NCI-H82 treated with DMSO at 0.1 percent for 48 hours (cell line): ENCODE measurements around the gene MIPEP.

Experiments
- DNase-seq: peaks from one replicate; lab custom pipeline; 2025; ENCODE audit not compliant: unreplicated experiment; lab: John Stamatoyannopoulos, UW

MIPEP gene

DNA sequence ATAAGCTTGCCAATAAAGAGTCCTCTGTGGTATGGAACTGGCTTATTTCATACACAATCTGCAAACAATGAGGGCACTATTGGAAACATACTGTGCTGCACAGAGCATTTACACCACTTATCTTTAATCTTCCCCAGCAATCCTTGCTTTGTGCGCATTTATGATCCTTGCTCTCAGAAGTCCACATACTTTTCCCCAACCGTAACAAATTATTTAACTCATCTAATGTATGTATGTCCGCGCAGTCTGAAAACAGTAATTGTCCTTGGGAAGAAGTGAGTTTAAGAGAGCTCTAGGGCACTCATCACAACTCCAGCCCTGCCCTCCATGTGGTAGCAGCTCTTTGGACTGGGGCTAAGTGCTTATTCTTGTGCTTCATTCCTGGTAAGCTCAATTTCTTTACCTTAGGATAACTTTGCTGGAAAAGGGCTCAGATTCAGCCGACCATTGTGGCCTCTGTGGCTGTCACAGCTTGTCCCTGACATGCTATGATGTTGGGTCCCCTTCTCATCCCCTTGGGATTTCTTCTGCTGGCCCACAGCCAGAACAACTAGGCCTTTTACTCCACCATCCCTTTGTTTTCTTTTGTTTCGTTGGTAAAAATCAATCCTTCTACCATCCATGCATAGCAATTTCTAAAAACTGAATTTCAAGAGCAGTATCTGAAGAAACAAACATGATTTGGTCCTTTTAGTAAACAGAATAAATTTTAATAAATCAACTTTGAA is 166.3 kb downstream of the MIPEP start:
- DNase-seq, result no peak

DNA sequence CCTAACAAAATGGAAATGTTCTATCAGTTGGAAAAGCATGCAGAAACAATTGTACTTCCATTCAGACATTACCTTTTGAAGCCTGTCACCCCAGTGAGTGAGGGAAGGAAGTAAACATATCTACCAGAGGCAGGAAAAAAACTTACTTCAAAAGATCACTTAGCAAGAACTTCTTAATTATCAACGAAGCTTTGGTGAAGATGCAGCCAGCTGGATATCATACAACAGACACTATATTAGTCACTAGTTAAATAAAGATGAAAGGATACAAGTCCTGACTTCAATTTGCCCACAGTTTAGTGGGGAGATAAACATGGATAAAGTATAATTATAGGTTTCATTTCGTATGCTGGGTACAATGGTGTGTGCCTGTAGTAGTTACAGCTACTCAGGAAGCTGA is 170.2 kb downstream of the MIPEP start:
- no peak for DNase-seq

DNA sequence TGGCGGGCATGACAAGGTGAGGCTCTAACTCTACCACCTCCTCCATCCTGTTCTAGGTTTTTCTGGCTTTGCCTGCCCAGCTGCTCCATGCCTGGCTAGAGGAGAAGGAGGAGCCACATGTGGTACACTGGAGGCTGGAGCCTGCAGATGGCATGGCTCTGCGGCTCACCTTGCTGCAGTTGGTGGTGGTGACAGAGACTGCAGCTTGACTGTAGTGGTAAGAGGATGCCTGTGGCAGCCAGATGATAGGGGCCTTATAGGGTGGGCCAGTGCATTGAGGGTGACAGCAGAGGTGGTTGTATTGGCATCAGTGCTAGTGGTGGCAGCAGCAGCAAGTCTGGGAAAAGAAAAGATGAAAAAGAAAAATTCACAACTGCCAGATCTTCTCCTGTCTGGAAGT is 172.8 kb downstream of the MIPEP start:
- no peak for DNase-seq

DNA sequence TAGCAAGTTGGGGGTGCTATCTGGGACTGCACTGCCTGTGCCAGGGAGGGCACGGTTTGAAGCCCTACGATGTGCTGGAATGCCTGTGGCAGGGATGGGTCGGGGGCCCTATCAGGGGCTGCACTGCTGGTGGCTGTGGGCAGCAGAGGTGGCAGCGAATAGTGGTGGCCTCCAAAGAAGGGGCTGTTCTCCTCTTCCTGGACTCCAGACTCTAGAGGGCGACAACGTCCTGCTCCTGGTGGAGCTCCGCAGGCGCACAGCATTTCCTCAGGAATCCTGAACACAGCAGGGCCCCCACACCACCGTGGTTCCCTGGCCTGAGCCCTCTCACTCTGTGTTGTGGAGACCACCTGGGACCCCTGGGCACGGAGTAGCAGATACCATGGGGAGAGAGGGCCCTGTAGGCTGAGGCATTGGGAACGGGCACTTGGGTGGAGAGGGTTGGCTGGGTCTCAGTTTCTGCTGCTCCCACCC is 173.4 kb downstream of the MIPEP start:
- no peak for DNase-seq

DNA sequence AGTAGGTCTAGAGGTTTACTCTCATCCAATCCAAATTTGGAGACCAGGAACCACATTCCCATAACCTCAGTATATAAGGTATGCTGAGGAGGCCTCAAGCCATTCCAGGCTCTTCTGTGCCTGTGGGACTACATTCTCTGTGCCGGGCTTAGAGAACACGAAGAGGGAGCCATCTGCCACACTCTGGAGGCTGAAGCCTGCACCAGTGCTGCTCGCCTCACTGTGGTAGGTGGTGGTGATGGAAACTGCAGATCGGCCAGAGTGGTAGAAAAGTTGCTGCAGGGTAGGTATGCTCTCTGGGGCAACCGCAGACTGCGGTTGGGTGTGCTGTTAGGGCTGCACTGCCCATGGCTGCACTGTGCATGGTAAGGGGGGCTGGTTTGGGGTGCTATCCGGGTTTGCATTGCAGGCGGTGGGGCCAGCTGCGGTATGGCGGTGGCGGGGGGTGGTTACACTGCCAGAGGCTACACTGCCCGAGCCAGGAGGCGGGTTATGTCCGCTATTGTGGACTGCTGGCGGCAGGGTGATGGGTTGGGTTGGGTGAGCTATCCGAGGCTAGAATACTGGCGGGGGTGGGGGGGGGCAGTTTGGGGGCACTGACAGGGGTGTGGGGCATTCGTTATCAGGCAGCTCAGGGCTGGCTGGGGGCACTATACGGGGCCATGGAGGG is 174.0 kb downstream of the MIPEP start:
- DNase-seq, result no peak

DNA sequence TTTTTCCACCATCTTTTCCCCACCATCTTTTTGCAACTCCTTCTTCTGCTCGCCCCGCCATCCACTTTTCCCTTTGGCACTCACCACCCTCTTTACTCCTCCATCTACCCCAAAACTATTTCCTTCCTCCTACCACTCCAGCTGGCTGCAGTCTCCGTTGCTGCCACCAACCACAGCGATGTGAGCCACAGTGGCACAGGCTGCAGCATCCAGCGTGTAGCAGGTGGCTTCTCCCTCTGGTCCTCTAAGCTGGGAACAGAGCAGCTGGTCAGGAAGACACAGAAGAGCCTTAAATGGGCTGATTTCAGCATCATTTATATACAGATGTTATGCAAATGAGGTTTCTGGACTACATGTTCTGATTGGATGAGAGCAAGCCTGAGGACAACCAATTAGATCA is 174.5 kb downstream of the MIPEP start:
- no peak for DNase-seq

DNA sequence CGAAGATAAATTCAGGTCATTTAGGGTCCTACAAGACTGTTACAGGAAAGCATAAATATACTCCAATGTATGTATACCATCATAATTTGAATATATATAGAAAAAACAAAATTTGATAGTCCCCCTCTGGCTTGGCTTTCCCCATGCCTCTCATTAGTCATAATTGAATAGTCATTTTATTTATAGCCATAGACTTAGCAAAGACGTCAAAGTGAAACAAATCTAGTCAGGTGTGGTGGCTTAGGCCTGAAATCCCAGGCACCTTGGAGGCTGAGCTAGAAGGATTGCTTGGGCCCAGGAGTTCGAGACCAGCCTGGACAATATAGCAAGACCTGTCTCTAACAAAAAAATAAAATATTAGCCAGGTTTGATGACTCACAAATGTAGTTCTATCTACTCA is 177.8 kb downstream of the MIPEP start:
- DNase-seq, result no peak

DNA sequence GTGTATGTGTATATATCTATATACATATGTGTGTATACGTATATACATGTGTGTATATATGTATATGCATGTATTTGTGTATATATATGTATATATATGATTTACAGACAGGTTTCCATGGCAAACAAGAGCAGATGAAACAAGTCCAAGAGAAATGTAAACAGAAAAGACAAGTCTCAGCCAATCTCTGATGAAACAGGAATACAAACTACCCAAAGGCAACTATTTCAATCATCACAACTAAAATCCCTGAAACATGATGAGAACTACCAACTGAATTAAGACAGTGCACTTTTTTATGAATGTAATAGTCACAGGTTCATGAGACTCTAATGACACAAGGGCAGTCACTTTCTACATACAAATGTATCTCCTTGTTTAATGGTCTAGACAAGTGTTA is 178.8 kb downstream of the MIPEP start:
- no peak for DNase-seq

DNA sequence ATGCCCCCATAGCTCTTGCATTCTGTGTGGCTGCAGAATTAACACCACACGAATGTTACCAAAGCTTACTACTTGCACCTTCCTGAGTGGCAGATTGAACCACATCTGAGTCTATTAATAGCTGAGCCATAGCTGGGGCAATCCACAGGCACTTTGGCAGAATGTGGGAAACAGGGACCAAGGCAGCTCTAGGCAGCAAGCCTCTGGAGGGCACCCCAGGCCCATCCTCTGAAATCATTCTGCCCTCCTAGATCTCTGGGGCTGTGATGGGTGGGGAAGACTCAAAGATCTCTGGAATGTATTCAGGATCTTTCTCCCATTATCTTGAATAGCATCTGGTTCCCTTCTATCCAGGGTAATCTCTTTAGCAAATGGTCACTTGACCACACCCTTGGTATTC is 179.7 kb downstream of the MIPEP start:
- DNase-seq, result no peak

DNA sequence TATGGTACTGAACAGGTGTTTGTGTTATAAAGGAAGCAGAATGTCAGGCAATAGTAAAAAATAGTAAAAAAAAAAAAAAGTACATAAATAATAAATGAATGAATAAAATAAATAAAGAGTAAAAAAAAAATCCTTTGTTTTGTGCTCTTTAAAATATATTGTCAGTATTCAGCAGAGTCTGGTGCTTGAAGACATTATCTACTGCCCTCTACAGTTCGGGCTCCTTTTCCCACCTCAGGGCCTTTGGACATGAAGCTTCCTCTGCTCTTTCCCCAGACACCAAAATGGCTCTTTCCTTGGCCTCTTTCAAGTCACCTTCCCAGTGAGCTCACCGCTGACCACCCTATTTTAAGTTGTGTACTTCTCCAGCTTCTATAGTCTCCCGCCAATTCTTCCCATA is 181.5 kb downstream of the MIPEP start:
- no peak for DNase-seq

DNA sequence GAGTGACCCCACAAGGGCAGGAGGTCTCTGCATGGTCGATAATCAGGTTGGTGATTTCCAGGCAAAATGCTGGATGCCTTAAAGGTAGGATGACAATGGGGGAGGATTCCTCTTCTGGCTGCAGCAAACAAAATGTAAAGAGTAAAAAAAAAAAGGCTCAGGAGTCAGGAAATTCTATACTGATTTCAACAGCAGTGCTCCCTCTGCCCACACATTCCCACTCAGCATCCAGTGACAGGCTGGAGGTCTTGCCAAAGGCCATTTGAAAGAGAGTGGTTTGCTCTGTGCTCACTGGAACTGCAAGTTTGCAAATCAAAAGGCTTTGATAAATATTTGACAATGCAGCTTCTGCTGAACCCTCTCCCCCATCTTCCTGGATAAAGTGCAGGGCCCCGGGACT is 183.6 kb downstream of the MIPEP start:
- DNase-seq, result no peak

DNA sequence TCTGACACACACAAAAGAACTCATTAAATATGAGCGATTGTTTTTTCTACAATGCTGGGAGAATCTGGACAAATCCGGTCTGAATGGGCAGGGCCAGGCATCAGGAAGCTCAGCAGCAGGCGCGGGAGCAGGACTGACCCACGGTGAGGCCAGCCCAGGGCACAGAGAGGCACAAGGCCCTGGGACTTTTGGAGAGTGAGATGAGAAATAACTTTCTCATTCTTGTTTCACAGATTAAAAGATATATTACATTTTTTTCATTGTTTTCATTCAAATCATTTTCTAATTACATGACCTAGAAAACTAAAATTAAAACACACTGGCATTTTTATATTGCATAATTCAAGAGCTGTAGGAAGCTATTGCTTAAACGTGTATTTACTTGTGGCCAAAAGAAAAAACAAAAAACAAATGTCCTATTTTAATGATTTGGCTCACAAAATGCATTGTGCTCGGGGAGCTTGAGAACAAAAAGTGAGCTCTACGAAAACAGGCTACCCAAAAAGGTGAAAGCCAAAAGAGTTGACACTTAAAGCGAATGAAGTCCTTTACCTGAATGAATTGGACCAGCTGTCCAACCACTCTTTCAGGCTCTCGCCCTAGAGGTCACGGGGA is 185.8 kb downstream of the MIPEP start:
- no peak for DNase-seq

DNA sequence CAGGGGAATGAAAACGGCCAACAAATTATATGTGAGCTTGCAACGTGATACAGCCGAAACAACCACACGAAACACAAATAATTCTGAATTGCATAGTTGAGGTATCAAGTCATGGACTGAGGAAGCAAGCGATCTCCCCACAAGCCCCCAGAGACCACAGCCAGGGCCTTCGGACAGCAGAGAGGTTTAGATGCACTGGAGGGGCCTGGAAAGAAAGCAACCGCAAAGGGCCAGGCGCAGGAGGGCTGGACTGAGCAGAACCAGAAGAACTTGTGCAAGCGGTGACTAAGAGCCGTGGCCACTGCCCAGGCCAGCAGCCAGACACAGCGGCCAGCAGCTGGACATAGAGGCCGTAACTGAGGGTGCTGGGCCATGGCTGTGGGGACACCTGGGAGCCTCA is 187.6 kb downstream of the MIPEP start:
- no peak for DNase-seq

DNA sequence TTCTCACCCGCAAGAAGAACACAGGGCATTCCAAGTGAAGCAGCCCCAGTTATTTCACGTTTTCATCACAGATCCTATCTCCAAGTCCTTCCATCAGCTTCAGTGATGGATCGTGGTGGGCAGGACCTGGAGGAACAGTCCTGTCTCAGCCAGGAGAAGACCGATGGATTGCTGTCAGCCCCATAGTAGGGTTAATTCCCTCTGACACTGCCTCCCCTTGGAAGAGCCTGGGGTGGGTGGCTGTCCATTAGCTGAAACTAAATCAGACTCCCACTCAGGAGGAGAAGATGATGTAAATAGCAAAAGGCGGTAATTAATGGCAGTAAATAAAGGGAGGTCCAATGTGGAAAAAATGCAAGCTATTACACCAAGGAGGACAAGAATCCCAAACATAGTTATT is 188.0 kb downstream of the MIPEP start:
- DNase-seq, result no peak

DNA sequence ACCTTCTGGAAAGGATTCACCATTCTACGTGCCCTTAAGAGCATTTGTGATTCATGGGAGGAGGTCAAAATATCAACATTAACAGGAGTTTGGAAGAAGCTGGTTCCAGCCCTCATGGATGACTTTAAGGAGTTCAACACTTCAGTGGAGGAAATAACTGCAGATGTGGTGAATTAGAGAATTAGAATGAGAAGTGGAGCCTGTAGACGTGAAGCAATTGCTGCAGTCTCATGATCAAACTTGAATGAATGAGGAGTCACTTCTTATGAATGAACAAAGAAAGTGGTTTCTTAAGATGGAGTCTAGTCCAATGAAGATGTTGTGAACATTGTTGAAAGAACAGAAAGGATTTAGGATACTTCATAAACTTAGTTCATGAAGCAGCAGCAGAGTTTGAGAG is 189.9 kb downstream of the MIPEP start:
- DNase-seq, result no peak

DNA sequence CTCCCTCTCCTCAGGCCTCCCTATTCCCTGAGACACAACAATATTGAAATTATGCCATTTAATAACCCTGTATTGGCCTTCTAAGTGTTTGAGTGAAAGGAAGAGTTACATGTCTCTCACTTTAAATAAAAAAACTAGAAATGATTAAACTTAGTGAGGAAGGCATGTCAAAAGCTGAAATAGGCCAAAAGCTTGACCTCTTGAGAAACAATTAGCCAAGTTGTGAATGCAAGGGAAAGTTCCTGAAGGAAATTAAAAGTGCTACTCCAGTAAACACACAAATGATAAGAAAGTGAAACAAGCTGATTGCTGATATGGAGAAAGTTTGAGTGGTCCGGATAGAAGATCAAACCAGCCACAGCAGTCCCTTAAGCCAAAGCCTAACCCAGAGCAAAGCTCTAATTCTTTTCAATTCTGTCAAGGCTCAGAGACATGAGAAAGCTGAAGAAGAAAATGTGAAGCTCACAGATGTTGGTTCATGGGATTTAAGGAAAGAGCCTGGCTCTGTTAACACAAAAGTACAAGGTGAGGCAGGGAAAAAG is 191.4 kb downstream of the MIPEP start:
- no peak for DNase-seq

DNA sequence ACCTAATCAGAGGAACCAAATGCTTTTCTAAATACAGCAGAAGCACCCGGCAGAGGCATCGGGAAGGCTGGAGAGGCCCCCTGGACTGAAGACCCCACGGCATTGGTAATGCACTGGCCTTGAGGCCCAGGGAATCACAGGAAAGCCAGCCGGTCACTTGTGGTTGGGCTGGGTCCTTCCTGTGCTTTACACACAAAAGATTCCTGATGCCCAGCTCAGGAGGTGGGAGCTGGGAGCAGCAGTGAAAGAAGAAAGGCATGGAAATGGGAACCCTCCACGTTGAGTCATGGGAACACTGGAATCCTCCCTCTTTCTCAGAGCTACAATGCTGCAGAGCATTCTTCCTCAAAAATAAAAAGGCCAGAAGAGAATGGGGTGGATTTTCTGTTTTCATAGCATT is 192.6 kb downstream of the MIPEP start:
- DNase-seq, result no peak

DNA sequence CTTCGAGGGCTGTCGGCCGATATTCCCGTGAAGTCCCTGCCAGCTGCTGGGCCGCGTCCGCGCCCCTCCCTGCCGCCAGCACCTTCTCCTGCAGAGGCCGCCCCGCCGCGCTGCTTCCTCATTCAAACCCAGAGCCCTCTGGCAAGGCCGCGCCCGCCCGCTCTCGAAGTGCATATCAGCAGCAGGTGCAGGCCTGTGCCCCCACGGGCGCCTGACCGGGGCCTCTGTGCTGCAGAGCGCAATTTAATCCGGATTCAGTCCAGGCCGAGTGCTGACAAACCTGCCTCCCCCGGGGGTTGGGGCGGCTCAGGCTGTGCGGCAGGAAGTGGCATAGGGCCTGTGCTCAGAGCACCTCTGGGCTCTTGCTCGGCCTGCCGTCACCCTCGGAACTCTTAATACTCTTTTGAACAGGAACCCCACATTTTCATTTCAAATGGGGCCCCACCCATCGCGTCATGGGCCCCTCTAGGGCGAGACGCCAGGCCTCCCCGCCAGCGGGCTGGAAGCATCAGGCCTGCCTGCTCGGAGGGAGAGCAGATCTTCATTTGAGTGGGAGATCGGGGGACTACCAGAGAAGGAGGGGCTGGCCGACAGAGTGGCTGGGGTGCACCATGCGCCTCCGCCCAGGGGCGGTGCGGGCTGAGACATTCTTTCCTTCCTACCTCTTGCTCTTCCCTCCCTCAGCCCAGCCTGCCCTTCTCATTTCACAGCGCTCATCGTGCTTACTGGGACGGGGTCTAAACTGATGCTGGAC is 193.3 kb downstream of the MIPEP start:
- no peak for DNase-seq

DNA sequence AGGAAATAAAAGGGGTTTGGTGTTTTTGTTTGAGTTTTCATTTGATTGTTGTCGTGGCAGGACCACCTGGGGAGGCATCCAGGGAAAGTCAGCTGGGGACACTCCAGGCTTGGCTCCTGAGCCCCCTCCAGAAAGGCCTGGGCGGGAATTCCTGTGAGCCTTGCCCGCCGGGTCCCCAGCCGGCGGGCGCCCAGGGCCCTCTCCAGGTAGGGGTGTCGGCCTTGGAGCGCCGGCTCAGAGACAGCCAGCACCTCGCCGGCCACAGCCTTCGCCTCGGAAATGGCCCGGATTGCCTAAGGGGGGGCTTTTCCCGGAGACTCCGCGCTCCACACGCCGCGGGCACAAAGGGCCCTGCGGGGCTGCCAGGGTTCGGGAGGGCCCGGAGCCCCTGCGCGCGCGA is 194.0 kb downstream of the MIPEP start:
- no peak for DNase-seq

DNA sequence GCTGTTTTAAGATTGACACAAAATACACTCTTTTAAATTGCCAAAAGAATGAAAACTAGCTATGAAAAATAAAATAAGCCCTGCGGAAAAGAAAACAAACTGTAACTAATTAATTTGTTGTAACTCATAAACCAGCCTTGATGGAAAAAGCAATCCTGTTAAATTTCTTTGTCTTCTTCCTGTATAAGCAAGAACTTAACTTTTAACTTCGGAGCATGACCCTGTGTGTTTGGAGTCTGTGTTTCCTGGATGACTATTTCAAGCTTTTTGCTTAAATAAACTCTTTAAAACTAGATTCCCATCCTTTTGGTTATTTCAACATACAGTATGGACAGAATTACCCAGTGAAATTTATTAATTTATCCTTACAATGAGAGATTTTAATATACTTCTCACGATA is 196.4 kb downstream of the MIPEP start:
- DNase-seq, result no peak

DNA sequence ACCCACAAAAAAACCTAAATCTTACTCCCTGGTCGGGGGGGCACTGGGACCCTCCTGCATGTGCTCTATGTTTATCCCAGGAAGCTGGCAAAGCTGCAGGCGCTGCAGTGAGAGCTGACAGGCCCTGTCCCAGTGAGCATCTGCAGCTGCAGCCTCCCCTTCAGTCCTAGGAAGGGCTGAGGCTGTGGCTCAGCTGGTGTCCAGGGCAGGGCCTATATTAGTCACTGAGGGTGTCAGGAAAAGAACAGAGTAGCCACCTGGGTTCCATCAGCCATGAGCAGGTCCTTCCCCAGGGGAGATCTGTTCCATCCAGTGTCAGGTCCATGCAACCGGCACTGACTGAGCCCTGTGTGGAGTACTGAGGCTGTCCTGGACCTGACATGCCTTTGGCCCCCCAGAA is 198.5 kb downstream of the MIPEP start:
- DNase-seq, result no peak
